OCI-LY7 (cell line): ENCODE results near the gene CENPV. TPM values are rescaled to one million over a fixed set of nuclear protein-coding genes. Genes with fewer than 3 reads are reported as not detected.
A peak's percentile ranks its signal among the peaks of the same experiment; 100 is the strongest.

ENCODE experiments used
- BruUV-seq: library from RNA; stranded (reverse); fragments of 400-500 nt; replicated peaks from 2 replicates; lab custom pipeline; 2021; lab: Mats Ljungman, UMichigan
- CTCF ChIA-PET: fragments of 300-600 bp; sonication (Branson Sonifier 250); formaldehyde crosslinking; loops from one replicate; lab custom pipeline; 2022; ENCODE audit warnings: antibody characterized with exemption; ENCODE audit not compliant: unreplicated experiment; lab: Charles Lee
- POLR2A ChIA-PET: fragments of 300-600 bp; sonication (Branson Sonifier 250); formaldehyde crosslinking; loops from one replicate; lab custom pipeline; 2022; ENCODE audit warnings: antibody characterized with exemption; lab: Charles Lee
- DNase-seq: peaks from one replicate; pipeline ENCODE4 v3.0.0-alpha.2; 2015; ENCODE audit warnings: low spot score
- H2AFZ ChIP-seq: fragments of 200-600 bp; sonication (generic), shearing (Covaris generic); 2 replicates; pipeline ENCODE4 v1.6.1; 2014; ENCODE audit warnings: mild to moderate bottlenecking, antibody characterized with exemption, low read length, moderate library complexity
- H3K27ac ChIP-seq: fragments of 200-600 bp; sonication (generic); 2 replicates; pipeline ENCODE4 v1.5.1; 2014; ENCODE audit warnings: mixed run types, low read depth, mild to moderate bottlenecking, moderate library complexity, low read length, inconsistent platforms; ENCODE audit not compliant: poor library complexity, severe bottlenecking
- H3K36me3 ChIP-seq: fragments of 200-600 bp; sonication (generic); 2 replicates; pipeline ENCODE4 v1.6.1; 2014; ENCODE audit warnings: mild to moderate bottlenecking, antibody characterized with exemption, low read length, moderate library complexity, mixed read lengths; ENCODE audit not compliant: insufficient read depth
- H3K4me1 ChIP-seq: fragments of 200-600 bp; sonication (generic); 2 replicates; pipeline ENCODE4 v1.5.1; 2014; ENCODE audit warnings: mild to moderate bottlenecking, low read length; ENCODE audit not compliant: insufficient read depth, poor library complexity, severe bottlenecking
- H3K4me2 ChIP-seq: fragments of 200-600 bp; sonication (generic); 2 replicates; pipeline ENCODE4 v1.6.1; 2014; ENCODE audit warnings: mild to moderate bottlenecking, low read length
- H3K4me3 ChIP-seq: fragments of 200-600 bp; sonication (generic); 2 replicates; pipeline ENCODE4 v1.5.1; 2014; ENCODE audit warnings: mild to moderate bottlenecking, low read depth, low read length; ENCODE audit not compliant: poor library complexity, severe bottlenecking
- H3K79me2 ChIP-seq: fragments of 200-600 bp; sonication (generic); 2 replicates; pipeline ENCODE4 v1.6.1; 2016; ENCODE audit warnings: low read depth, mild to moderate bottlenecking, low read length, moderate library complexity, mixed read lengths; ENCODE audit not compliant: insufficient read depth
- H3K9me2 ChIP-seq: fragments of 200-600 bp; sonication (generic); 2 replicates; pipeline ENCODE4 v1.6.1; 2016; ENCODE audit warnings: mild to moderate bottlenecking, low read length, mixed read lengths; ENCODE audit not compliant: insufficient read depth
- H3K9me3 ChIP-seq: fragments of 200-600 bp; sonication (generic); 2 replicates; pipeline ENCODE4 v1.6.1; 2014; ENCODE audit warnings: mild to moderate bottlenecking, mixed run types, low read length, mixed read lengths
- H4K20me1 ChIP-seq: fragments of 200-600 bp; sonication (generic); 2 replicates; pipeline ENCODE4 v1.6.1; 2014; ENCODE audit warnings: mild to moderate bottlenecking, antibody characterized with exemption, low read length, moderate library complexity, mixed read lengths; ENCODE audit not compliant: insufficient read depth
- CTCF ChIP-seq: fragments of 200-600 bp; sonication (generic); conservative IDR thresholded peaks from 2 replicates; pipeline ENCODE4 v1.5.1; 2014; ENCODE audit warnings: mild to moderate bottlenecking, antibody characterized with exemption, low read length, moderate library complexity, mixed read lengths
- EZH2phosphoT487 ChIP-seq: fragments of 200-600 bp; sonication (generic); IDR thresholded peaks from 2 replicates; pipeline ENCODE4 v1.6.1; 2018; ENCODE audit warnings: low read depth, borderline replicate concordance, mild to moderate bottlenecking, mixed run types, antibody characterized with exemption, low read length, moderate library complexity, mixed read lengths
- intact Hi-C: fragments of 100-400 bp; cut with micrococcal nuclease; formaldehyde crosslinking; loops from one replicate; pipeline ENCODE4 v1.10.0; 2022; ENCODE audit not compliant: unreplicated experiment
- total RNA-seq, 2 experiments: library from RNA; depleted of rRNA in 1 of 2; stranded (reverse); fragments of >200 nt in 1 of 2; shearing (Covaris generic) in 1 of 2; gene quantifications; 2 replicates each; pipeline ENCODE4 v1.2.3, GENCODE V29; 2014 to 2022

The CENPV gene
- total RNA-seq, 2 experiments from 2014 or later = 77.3 to 78.8 TPM

DNA sequence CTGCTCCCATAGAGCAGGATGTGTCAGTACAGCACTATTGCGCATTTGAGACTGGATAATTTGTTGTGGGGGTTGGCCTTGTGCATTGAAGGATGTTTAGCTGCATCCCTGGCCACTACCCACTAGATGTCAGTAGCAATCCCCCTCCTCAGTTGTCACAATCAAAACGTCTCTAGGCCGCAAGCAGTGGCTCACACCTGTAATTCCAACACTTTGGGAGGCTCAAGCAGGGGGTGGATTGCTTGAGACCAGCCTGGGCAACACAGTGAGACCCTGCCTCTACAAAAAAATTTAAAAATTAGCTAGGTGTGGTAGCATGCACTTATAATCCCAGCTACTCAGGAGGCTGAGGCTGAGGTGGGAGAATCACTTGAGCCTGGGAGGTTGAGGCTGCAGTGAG, 48.4 kb downstream of the CENPV start:
- intact Hi-C loops = no loop called here
- Histone ChIP-seq H3K9me3 (no peaks in the 10 kb centered on the region), H3K27ac (no peak overlapping the region), H2AFZ (no peak overlapping the region), H3K79me2 (no peaks in the 10 kb centered on the region), H3K4me2 (no peak overlapping the region), H3K4me3 (no peak overlapping the region), H3K36me3 (no peaks in the 10 kb centered on the region; the same call in 1 of the 2 replicates), H4K20me1 (no peaks in the 10 kb centered on the region), H3K9me2 (no peaks in the 10 kb centered on the region), H3K4me1 (no peaks in the 10 kb centered on the region)
- DNase-seq = peak; percentile 57
- peak; percentile 81 for TF ChIP-seq CTCF
- TF ChIP-seq EZH2phosphoT487 = no peak
- ChIA-PET CTCF (no interaction called here), POLR2A (interaction anchor here (0.6 to 1.1 kb wide), 2 partner anchors 16 to 38 kb away, joined by 4 read pairs; no protein-coding TSS in a partner anchor)
- BruUV-seq = no TSS peak

- H4K20me1 ChIP-seq = no peaks in the 10 kb centered on the region
- no peaks in the 10 kb centered on the region for H3K79me2 ChIP-seq
- H3K4me2 ChIP-seq = no peak overlapping the region
- H3K9me2 ChIP-seq = no peaks in the 10 kb centered on the region
- no peak overlapping the region for H3K27ac ChIP-seq
- no peak overlapping the region for H2AFZ ChIP-seq
- intact Hi-C loops = no loop called here
- TF ChIP-seq EZH2phosphoT487 (no peak), CTCF (no peak)
- no peaks in the 10 kb centered on the region for H3K9me3 ChIP-seq
- POLR2A ChIA-PET = interaction anchor here (0.6 to 1.5 kb wide), 3 partner anchors 11 to 128 kb away, joined by 3 to 4 read pairs (median 3); no protein-coding TSS in a partner anchor
- H3K4me1 ChIP-seq = no peaks in the 10 kb centered on the region
- DNase-seq = no peak
- H3K4me3 ChIP-seq = no peak overlapping the region
- no TSS peak for BruUV-seq
- CTCF ChIA-PET = no interaction called here
- H3K36me3 ChIP-seq = no peaks in the 10 kb centered on the region; the same call in 1 of the 2 replicates
Measured at GRCh38 chr17:16302856-16303255, 50.4 kb downstream of the CENPV start.

DNA sequence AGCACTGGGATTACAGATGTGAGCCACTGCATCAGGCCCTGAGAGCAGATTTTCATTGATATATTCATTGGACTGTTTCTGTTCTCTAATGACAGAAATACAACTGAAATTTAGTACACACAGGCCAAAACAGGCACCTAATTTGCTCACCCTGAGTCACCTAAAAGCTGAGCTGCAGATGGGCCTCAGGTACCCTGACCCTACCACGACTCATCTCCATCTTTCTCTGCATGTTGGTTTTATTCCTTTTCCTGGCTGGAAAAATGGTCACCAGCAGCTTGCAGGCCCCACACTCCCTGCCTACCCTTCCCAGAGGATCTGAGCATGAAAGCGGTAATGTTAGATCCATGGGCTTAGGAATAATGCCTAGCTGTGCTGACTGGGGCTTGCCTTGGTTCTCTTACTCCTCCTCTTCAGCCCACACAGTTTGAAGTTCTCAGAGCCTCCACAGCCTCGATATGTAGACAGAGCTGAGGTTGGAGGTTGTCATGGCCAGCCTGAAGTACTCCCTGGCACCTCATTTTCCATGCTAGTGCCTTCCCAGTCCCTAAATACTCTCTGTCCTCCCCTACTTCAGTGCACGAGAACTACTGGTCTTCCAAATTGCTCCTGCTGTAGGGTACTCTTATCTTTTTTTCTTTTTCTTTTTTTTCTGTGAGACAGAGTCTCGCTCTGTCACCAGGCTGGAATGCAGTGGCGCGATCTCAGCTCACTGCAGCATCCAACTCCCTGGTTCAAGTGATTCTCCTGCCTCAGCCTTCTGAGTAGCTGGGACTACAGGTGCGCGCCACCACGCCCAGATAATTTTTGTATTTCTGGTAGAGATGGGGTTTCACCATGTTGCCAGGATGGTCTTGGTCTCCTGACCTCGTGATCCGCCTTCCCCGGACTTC, 51.1 kb downstream of the CENPV start:
- H2AFZ ChIP-seq = no peak overlapping the region
- no peaks in the 10 kb centered on the region for H3K9me2 ChIP-seq
- no peaks in the 10 kb centered on the region for H3K79me2 ChIP-seq
- ChIA-PET POLR2A (interaction anchor here (1.5 kb wide), 1 partner anchor 41 kb away, joined by 3 read pairs; no protein-coding TSS in a partner anchor), CTCF (no interaction called here)
- H4K20me1 ChIP-seq = no peaks in the 10 kb centered on the region
- H3K27ac ChIP-seq = no peak overlapping the region
- H3K4me3 ChIP-seq = no peak overlapping the region
- BruUV-seq = no TSS peak
- TF ChIP-seq CTCF (no peak), EZH2phosphoT487 (no peak)
- no peaks in the 10 kb centered on the region; the same call in 1 of the 2 replicates for H3K36me3 ChIP-seq
- H3K9me3 ChIP-seq = no peaks in the 10 kb centered on the region
- no peak for DNase-seq
- no peak overlapping the region for H3K4me2 ChIP-seq
- intact Hi-C loops = no loop called here
- no peaks in the 10 kb centered on the region for H3K4me1 ChIP-seq
